GM18498 (cell line): Measurements from ENCODE around the gene TRRAP.

Source experiments
- ATAC-seq: cut with Tn5 transposase; IDR thresholded peaks from one replicate; pipeline ENCODE4 v1.9.1; 2021; ENCODE audit warnings: mild to moderate bottlenecking, moderate library complexity; ENCODE audit not compliant: unreplicated experiment

The TRRAP gene

GRCh38 chr7:99002148-99002826 lies 124.0 kb downstream of the TRRAP start:
- ATAC-seq, result no peak

GRCh38 chr7:99002827-99003212 lies 124.5 kb downstream of the TRRAP start:
- no peak for ATAC-seq

- ATAC-seq, result no peak
Measured at GRCh38 chr7:99003419-99003818, 125.1 kb downstream of the TRRAP start.

- ATAC-seq, result no peak
Measured at GRCh38 chr7:99004216-99004615, 125.9 kb downstream of the TRRAP start.

GRCh38 chr7:99004781-99005500 lies 126.6 kb downstream of the TRRAP start:
- ATAC-seq, result no peak

- no peak for ATAC-seq
Measured at GRCh38 chr7:99005776-99006175, 127.4 kb downstream of the TRRAP start.

- ATAC-seq, result no peak
Measured at GRCh38 chr7:99006739-99007424, 128.6 kb downstream of the TRRAP start.

- ATAC-seq, result no peak
Measured at GRCh38 chr7:99008181-99008631, 129.9 kb downstream of the TRRAP start.

- ATAC-seq, result no peak
Measured at GRCh38 chr7:99008921-99009530, 130.7 kb downstream of the TRRAP start.

GRCh38 chr7:99010281-99010680 lies 131.9 kb downstream of the TRRAP start:
- no peak for ATAC-seq

- ATAC-seq, result no peak
Measured at GRCh38 chr7:99011341-99011705, 133.0 kb downstream of the TRRAP start.

GRCh38 chr7:99011706-99012404 lies 133.5 kb downstream of the TRRAP start:
- ATAC-seq, result no peak

GRCh38 chr7:99012722-99013121 lies 134.4 kb downstream of the TRRAP start:
- ATAC-seq, result no peak

GRCh38 chr7:99013266-99014112 lies 135.2 kb downstream of the TRRAP start:
- ATAC-seq, result no peak

- no peak for ATAC-seq
Measured at GRCh38 chr7:99014113-99014985, 136.0 kb downstream of the TRRAP start.

GRCh38 chr7:99016196-99016595 lies 137.9 kb downstream of the TRRAP start:
- no peak for ATAC-seq

GRCh38 chr7:99019523-99020412 lies 141.4 kb downstream of the TRRAP start:
- ATAC-seq, result no peak

- no peak for ATAC-seq
Measured at GRCh38 chr7:99020413-99020715, 142.0 kb downstream of the TRRAP start.
